ENCODE data around the gene A4GALT. TPM values are rescaled to one million over a fixed set of nuclear protein-coding genes. Genes with fewer than 3 reads are reported as not detected.

A4GALT gene
- total RNA-seq, 4 donors from 2014 or later, result 5.8 to 13.3 (median 8.6) TPM

DNA sequence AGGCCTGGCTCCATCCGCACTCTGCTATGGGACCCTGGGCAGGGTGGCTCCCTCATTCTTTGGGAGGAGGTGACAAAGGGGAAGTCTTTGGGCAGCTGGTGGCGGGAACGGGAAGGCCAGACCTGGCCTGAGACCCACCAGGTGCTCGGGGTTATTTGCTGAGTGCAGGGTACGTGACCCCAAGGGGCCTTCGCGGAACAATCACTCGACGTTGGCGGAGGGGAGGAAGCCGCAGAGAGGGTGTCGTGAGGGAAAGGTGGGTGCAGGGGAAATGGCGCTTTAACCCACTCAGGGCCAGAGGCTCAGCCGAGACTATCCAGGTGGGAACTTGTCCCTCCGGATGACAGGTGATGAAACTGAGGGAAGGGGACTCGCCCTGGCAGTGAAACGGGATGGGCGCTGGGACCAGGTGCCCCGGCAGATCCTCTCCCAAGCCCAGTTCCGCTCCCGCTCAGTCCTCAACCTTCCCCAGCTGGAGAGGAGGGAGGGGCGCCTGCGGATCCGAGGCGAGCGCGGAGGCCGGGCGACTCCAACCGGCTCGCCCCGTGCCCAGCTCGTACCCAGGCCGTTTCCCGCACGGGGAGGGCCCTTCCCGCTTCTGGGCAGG, 911 bp downstream of the A4GALT start:
- Histone ChIP-seq H3K36me3 (no peaks in the 10 kb centered on the region), H3K4me1 (peaks cover 14 to 20% of the 10 kb centered on the region in 2 donors), H3K4me3 (peak overlapping the region; percentile 66 to 91 (median 78)), H3K27me3 (no peaks in the 10 kb centered on the region), H3K27ac (peak overlapping the region; percentile 76 to 89 (median 82)), H3K9me3 (no peaks in the 10 kb centered on the region)
- intact Hi-C loops (cut with DNase I; ENCODE audit: low total_unique reads) (loop anchor here (2.0 kb wide), 1 partner anchor 57 kb away; no protein-coding TSS in a partner anchor), in situ Hi-C loops (cut with MboI; ENCODE audit: low sequenced_read_pairs in 4 of 4) (loop anchor here in 1 of 4 donors (10.0 kb wide), 1 partner anchor 55 kb away; no protein-coding TSS in a partner anchor)
- DNase-seq (no peak), ATAC-seq (peak; percentile 38 to 49)
- no peak for TF ChIP-seq POLR2A (IDR thresholded peaks at IDR 0.05)
- TF ChIP-seq, protein P1, sequence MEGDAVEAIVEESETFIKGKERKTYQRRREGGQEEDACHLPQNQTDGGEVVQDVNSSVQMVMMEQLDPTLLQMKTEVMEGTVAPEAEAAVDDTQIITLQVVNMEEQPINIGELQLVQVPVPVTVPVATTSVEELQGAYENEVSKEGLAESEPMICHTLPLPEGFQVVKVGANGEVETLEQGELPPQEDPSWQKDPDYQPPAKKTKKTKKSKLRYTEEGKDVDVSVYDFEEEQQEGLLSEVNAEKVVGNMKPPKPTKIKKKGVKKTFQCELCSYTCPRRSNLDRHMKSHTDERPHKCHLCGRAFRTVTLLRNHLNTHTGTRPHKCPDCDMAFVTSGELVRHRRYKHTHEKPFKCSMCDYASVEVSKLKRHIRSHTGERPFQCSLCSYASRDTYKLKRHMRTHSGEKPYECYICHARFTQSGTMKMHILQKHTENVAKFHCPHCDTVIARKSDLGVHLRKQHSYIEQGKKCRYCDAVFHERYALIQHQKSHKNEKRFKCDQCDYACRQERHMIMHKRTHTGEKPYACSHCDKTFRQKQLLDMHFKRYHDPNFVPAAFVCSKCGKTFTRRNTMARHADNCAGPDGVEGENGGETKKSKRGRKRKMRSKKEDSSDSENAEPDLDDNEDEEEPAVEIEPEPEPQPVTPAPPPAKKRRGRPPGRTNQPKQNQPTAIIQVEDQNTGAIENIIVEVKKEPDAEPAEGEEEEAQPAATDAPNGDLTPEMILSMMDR (IDR thresholded peaks at IDR 0.05 in 4 of 5, conservative IDR thresholded peaks at IDR 0.05 in 1 of 5), result no peak

DNA sequence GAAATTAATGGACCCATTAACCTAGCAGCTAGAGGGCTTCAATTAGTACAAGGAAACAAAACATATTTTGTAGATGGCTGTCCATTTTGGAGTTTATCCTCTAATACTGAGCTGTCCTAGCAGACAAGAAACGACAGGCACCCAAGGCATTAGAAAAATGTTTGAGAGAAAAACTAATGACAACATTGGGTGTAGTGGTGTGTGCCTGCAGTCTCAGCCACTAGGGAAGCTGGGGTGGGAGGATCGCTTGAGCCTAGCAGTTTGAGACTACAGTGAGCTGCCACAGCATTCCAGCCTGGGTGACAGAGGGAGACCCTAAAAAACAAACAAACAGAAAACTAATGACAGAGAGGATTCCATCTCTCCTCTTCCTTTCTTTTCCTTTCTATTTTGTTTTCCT, 1.5 kb downstream of the A4GALT start:
- no peaks in the 10 kb centered on the region for H3K36me3 ChIP-seq
- no peaks in the 10 kb centered on the region for H3K9me3 ChIP-seq
- H3K4me3 ChIP-seq, result peak overlapping the region; percentile 66 to 91 (median 78)
- TF ChIP-seq, protein P1 (IDR thresholded peaks at IDR 0.05 in 4 of 5, conservative IDR thresholded peaks at IDR 0.05 in 1 of 5), result no peak
- no peak for TF ChIP-seq POLR2A (IDR thresholded peaks at IDR 0.05)
- H3K4me1 ChIP-seq, result peaks cover 14 to 20% of the 10 kb centered on the region in 2 donors
- peak overlapping the region; percentile 76 to 89 (median 82) for H3K27ac ChIP-seq
- in situ Hi-C loops (cut with MboI; ENCODE audit: low sequenced_read_pairs in 4 of 4), result loop anchor here in 1 of 4 donors (10.0 kb wide), 1 partner anchor 54 kb away; no protein-coding TSS in a partner anchor
- no peaks in the 10 kb centered on the region for H3K27me3 ChIP-seq
- intact Hi-C loops (cut with DNase I; ENCODE audit: low total_unique reads), result no loop called here
- ATAC-seq, result peak in 1 of 2 donors; percentile 24
- DNase-seq, result no peak

DNA sequence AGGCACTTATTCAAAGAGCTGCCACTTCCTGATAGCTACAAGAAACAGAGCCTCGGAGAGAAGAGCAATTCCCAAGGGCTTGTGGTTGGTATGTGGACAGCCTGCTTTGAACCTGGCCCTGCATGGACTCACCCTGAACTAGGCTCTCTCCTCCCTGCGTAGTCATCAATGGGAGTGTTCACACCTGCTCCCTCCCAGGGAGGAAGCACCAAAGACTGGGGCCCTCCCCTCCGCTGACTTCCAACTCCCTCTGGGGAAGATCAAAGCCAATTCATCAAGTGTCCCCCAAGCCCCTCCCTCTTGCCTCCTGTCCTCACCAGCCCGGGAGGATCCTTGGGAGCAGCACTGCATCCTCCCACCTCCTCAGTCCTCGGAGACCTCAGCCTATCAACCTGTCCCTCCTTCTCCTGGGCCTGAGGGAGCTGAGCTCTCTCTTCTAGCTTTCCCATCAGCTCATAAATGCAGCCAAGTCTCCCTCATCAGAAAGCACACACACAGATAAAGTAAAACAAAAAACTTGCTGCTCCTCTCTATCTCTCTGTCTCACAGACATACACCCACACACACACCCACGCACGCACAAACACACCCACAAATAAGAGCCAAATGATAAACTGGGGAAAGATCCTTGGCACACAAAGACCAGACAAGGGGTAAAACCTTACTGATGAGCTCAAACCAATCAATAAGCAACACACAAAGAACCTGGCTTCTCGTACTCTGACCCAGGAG, 3.3 kb downstream of the A4GALT start:
- DNase-seq (no peak), ATAC-seq (no peak)
- H3K27me3 ChIP-seq, result no peaks in the 10 kb centered on the region
- no peaks in the 10 kb centered on the region for H3K9me3 ChIP-seq
- H3K36me3 ChIP-seq, result no peaks in the 10 kb centered on the region
- TF ChIP-seq, protein P1 (IDR thresholded peaks at IDR 0.05 in 4 of 5, conservative IDR thresholded peaks at IDR 0.05 in 1 of 5), result no peak
- TF ChIP-seq POLR2A (IDR thresholded peaks at IDR 0.05), result no peak
- in situ Hi-C loops (cut with MboI; ENCODE audit: low sequenced_read_pairs in 4 of 4) (loop anchor here in 1 of 4 donors (10.0 kb wide), 1 partner anchor 53 kb away; no protein-coding TSS in a partner anchor), intact Hi-C loops (cut with DNase I; ENCODE audit: low total_unique reads) (no loop called here)
- H3K27ac ChIP-seq, result peak overlapping the region in 3 of 4 donors; percentile 25 to 89 (median 47)
- no peak overlapping the region for H3K4me3 ChIP-seq
- H3K4me1 ChIP-seq, result peaks cover 14 to 24% of the 10 kb centered on the region in 2 donors

DNA sequence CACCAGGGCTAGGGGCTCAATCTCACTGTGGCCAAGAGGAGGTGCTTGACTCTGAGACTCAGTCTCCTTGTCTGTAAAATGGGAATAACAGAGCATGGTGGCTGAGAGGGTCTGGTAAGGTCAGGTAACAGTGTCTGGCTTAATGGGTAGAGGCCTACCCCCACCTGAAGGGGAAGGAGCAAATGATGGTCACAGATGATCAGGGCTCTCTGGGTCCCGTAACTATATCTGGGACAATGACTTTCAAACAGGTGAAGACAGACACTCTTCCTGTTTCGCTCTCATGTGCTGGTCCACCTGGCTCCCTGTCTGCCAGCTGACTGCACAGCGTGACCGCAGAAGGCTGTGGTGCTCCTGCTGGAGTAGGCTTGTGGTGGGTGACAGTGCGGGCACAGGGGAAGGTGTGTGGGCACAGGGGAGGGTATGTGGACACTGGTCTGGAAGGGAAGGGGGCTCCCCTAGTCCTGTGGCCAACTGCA, 4.0 kb downstream of the A4GALT start:
- TF ChIP-seq, protein P1 (IDR thresholded peaks at IDR 0.05 in 4 of 5, conservative IDR thresholded peaks at IDR 0.05 in 1 of 5), result no peak

More for the DNA sequence above, 4.0 kb downstream of the A4GALT start:
- Histone ChIP-seq H3K9me3 (no peaks in the 10 kb centered on the region), H3K27me3 (no peaks in the 10 kb centered on the region), H3K36me3 (no peaks in the 10 kb centered on the region), H3K27ac (peak overlapping the region in 2 of 4 donors; percentile 47 to 89), H3K4me1 (peaks cover 19 to 31% of the 10 kb centered on the region in 2 donors), H3K4me3 (no peak overlapping the region)
- in situ Hi-C loops (cut with MboI; ENCODE audit: low sequenced_read_pairs in 4 of 4) (loop anchor here in 1 of 4 donors (10.0 kb wide), 1 partner anchor 52 kb away; no protein-coding TSS in a partner anchor), intact Hi-C loops (cut with DNase I; ENCODE audit: low total_unique reads) (no loop called here)
- no peak for DNase-seq
- ATAC-seq, result no peak

Data from gastrocnemius medialis (tissue), 4 donors.